NT2/D1 (cell line): ENCODE results near the gene ASPHD2.

Source experiments
- YY1 ChIP-seq: IDR thresholded peaks from 2 replicates; pipeline ENCODE4 v1.6.1; 2011; ENCODE audit not compliant: insufficient read length, insufficient read depth
- ZNF274 ChIP-seq: IDR thresholded peaks from 2 replicates; pipeline ENCODE4 v1.6.1; 2011; ENCODE audit warnings: mild to moderate bottlenecking, low read depth, low read length

DNA sequence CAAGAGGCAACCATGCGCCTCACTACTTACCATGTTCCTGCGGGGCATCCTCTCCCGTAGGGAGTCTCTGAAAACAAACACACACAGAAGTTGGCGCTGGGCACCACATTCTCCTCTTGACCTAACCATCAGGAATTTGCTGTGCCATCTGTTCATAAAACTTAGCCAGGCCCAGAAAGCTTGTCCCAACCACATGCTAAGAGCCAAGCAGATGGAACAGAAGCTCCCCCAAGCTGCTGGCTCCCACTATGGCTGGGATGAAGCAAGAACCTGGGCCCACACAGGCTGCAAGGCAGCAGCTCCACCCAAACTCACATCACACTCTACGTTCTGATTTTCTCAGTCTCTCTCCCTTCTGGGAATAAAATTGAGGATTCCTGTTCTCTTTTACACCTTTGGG, 37.1 kb downstream of the ASPHD2 start:
- TF ChIP-seq YY1, result no peak
- TF ChIP-seq ZNF274, result no peak
